IPS DF 6.9 (cell line): ENCODE data around the gene BRD1.

Experiments
- DNase-seq: peaks from one replicate; pipeline ENCODE4 v3.0.0-alpha.2; 2013; ENCODE audit warnings: low read depth, low spot score
- H3K27ac ChIP-seq: one replicate; pipeline ENCODE4 v1.5.1; 2013; ENCODE audit warnings: low read length, control low read depth
- H3K27me3 ChIP-seq: 2 replicates; pipeline ENCODE4 v1.6.1; 2013; ENCODE audit warnings: mild to moderate bottlenecking, low read length; ENCODE audit not compliant: control insufficient read depth, insufficient read depth
- H3K36me3 ChIP-seq: 2 replicates; pipeline ENCODE4 v1.6.1; 2013; ENCODE audit warnings: low read length; ENCODE audit not compliant: control insufficient read depth, insufficient read depth
- H3K4me1 ChIP-seq: 2 replicates; pipeline ENCODE4 v1.6.1; 2013; ENCODE audit warnings: low read length; ENCODE audit not compliant: control insufficient read depth, insufficient read depth
- H3K4me3 ChIP-seq: 2 replicates; pipeline ENCODE4 v1.5.1; 2013; ENCODE audit warnings: mild to moderate bottlenecking, low read length
- H3K9me3 ChIP-seq: 2 replicates; pipeline ENCODE4 v1.6.1; 2013; ENCODE audit warnings: low read length, inconsistent platforms; ENCODE audit not compliant: control insufficient read depth, insufficient read depth
- WGBS: extraction: QIAGEN DNeasy Blood & Tissue Kit; methylation state at CpG from one replicate; pipeline ENCODE4 v1.1.7; 2013; ENCODE audit warnings: mixed read lengths, missing lambda C conversion rate; ENCODE audit not compliant: insufficient read length, insufficient coverage; 5-methylcytosine and 5-hydroxymethylcytosine counted together

Gene BRD1

GRCh38 chr22:49736538-49736937 is 91.1 kb downstream of the BRD1 start:
- Histone ChIP-seq H3K9me3 (peaks cover 14% of the 10 kb centered on the region), H3K27me3 (no peaks in the 10 kb centered on the region), H3K27ac (no peak overlapping the region), H3K4me3 (no peak overlapping the region), H3K4me1 (no peaks in the 10 kb centered on the region), H3K36me3 (no peaks in the 10 kb centered on the region)
- no peak for DNase-seq
- WGBS, result no CpG with 5 or more reads among the region's 5 CpGs

DNA sequence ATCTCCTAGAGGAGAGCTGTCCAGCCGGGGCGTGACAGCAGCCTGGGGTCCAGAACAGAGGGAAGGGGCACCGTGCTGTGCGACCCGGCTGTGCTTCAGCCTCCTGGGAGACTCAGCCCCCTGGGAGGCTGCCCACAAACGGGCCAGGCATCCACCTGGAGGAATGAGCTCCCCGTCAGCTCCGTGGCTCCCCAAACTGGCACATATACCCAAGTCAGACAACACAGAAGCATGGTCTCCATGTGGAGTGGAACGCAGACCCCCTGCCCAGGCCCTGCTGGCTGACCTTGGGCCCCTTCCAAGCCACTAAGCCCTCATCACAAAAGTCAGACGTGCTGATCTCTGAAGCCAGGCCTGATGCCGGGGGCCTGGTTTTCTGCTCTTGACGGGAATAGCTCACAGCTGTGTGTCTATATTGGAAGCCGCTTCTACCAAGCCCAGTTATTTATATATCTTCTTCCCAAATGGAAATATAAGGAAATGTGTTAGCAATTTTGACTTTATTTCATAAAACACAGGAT is 91.7 kb downstream of the BRD1 start:
- no CpG with 5 or more reads among the region's 13 CpGs for WGBS
- no peak overlapping the region for H3K4me3 ChIP-seq
- H3K27ac ChIP-seq, result no peak overlapping the region
- H3K36me3 ChIP-seq, result no peaks in the 10 kb centered on the region
- no peaks in the 10 kb centered on the region for H3K4me1 ChIP-seq
- H3K9me3 ChIP-seq, result peaks cover 14% of the 10 kb centered on the region
- H3K27me3 ChIP-seq, result no peaks in the 10 kb centered on the region
- no peak for DNase-seq

GRCh38 chr22:49735411-49735900 is 92.2 kb downstream of the BRD1 start:
- H3K4me3 ChIP-seq, result no peak overlapping the region
- no peaks in the 10 kb centered on the region for H3K36me3 ChIP-seq
- no peak overlapping the region for H3K27ac ChIP-seq
- peaks cover 14% of the 10 kb centered on the region for H3K9me3 ChIP-seq
- no peaks in the 10 kb centered on the region for H3K4me1 ChIP-seq
- no peak for DNase-seq
- no CpG with 5 or more reads among the region's 16 CpGs for WGBS
- no peaks in the 10 kb centered on the region for H3K27me3 ChIP-seq

GRCh38 chr22:49734882-49735281 is 92.8 kb downstream of the BRD1 start:
- H3K36me3 ChIP-seq, result no peaks in the 10 kb centered on the region
- H3K9me3 ChIP-seq, result peaks cover 16% of the 10 kb centered on the region
- no peaks in the 10 kb centered on the region for H3K27me3 ChIP-seq
- no peaks in the 10 kb centered on the region for H3K4me1 ChIP-seq
- no peak overlapping the region for H3K27ac ChIP-seq
- no peak for DNase-seq
- H3K4me3 ChIP-seq, result no peak overlapping the region
- WGBS, result no CpG with 5 or more reads among the region's 12 CpGs

DNA sequence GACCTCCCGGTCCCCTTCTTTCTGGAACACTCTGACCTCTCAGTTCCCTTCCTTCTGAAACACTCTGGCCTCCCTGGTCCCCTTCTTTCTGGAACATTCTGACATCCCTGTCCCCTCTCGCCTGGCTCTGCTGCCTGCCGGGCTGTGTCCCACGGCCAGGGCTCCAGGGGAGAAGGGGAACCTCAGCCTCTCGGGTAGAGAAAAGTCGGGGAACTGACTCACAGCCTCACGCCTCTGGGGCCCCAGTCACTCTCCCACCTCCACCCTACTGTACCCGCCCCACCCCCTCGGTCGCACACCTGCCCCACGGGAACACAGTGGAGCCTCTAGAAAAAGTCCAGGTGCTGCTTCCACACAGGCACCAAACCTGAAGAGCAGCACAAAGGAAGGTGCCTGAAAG is 93.3 kb downstream of the BRD1 start:
- Histone ChIP-seq H3K27me3 (no peaks in the 10 kb centered on the region), H3K27ac (no peak overlapping the region), H3K9me3 (peaks cover 16% of the 10 kb centered on the region), H3K36me3 (no peaks in the 10 kb centered on the region), H3K4me1 (no peaks in the 10 kb centered on the region), H3K4me3 (no peak overlapping the region)
- WGBS, result no CpG with 5 or more reads among the region's 11 CpGs
- DNase-seq, result no peak

- H3K27ac ChIP-seq, result no peak overlapping the region
- no CpG with 5 or more reads among the region's 7 CpGs for WGBS
- no peak for DNase-seq
- H3K27me3 ChIP-seq, result no peaks in the 10 kb centered on the region
- no peaks in the 10 kb centered on the region; the same call in 1 of the 2 replicates for H3K4me1 ChIP-seq
- H3K4me3 ChIP-seq, result no peak overlapping the region
- H3K36me3 ChIP-seq, result no peaks in the 10 kb centered on the region
- H3K9me3 ChIP-seq, result peaks cover 15% of the 10 kb centered on the region
Observed at GRCh38 chr22:49733631-49734030, 94.0 kb downstream of the BRD1 start.

- Histone ChIP-seq H3K27me3 (no peaks in the 10 kb centered on the region), H3K27ac (no peak overlapping the region), H3K4me3 (no peak overlapping the region), H3K36me3 (no peaks in the 10 kb centered on the region), H3K4me1 (no peaks in the 10 kb centered on the region; the same call in 1 of the 2 replicates), H3K9me3 (peaks cover 25% of the 10 kb centered on the region)
- DNase-seq, result no peak
- no CpG with 5 or more reads among the region's 9 CpGs for WGBS
Observed at GRCh38 chr22:49730656-49731055, 97.0 kb downstream of the BRD1 start.

DNA sequence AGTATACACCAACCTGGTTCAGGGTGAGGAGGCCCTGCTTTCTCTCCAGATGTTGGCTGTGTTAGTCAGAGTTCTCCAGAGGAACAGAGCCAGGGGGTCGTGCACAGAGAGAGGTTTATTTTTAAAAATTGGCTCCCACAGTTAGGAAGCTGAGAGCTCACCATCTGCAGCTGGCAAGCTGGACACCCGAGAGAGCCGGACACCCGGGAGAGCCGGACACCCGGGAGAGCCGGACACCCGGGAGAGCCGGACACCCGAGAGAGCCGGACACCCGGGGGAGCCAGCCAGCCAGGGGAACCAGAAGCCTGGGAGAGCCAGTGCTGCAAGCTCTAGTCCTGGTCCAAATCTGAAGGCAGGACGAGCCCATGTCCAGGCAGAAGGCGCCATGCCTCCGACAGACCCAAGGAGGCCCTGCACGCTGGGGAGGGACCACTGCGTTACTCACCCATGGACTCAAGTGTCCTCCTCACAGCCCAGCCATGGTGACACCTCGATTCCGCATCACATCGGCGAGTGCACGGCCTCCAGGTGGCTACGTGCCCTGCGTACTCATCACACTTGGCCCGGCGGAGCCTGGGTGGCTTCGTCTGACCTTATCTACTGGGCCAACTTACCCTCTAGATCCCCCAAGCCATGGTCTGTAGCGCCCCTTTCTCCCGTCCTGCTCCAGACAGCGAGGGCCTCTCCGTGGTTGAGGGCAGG is 99.0 kb downstream of the BRD1 start:
- WGBS, result no CpG with 5 or more reads among the region's 31 CpGs
- Histone ChIP-seq H3K4me3 (no peak overlapping the region), H3K9me3 (peaks cover 20% of the 10 kb centered on the region)

DNA sequence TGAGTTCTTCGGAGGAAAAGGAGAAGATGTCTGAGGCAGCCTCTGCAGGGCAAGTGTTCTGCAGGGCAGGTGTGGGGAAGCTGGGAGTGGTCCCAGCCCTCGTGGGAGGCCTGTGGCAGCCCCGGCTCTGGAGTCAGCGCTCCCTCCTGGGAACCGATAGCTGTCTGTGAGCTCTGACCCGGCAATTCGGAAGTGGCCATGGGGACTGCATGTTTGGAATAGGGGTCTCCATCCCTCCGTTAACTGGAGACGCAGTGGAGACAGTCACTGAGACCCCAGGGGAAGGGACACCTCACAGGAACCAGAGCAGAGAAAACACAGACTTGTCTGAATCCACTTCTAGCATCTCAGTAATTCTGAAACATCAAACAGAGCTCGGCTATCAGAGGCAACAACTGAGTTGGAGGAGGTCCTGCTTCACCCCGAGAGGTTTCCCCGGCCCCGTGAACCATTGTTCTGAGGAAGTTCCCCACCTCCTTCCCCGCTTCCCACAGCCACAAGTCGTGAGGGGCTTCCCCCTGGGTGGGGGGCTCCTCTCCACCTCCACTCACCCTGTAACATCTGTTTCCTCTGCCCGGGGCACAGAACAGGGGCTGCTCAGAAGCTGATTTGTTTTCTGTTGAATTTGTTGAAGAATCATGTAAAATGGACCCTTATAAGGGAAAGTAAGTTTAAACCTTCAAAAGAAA is 99.6 kb downstream of the BRD1 start:
- Histone ChIP-seq H3K27ac (no peak overlapping the region), H3K9me3 (peaks cover 18% of the 10 kb centered on the region), H3K4me1 (no peaks in the 10 kb centered on the region; the same call in 1 of the 2 replicates), H3K36me3 (no peaks in the 10 kb centered on the region), H3K27me3 (no peaks in the 10 kb centered on the region), H3K4me3 (no peak overlapping the region)
- WGBS, result no CpG with 5 or more reads among the region's 16 CpGs
- DNase-seq, result no peak

More for the DNA sequence above, 99.0 kb downstream of the BRD1 start:
- DNase-seq, result no peak
- Histone ChIP-seq H3K27ac (no peak overlapping the region), H3K36me3 (no peaks in the 10 kb centered on the region), H3K27me3 (no peaks in the 10 kb centered on the region), H3K4me1 (no peaks in the 10 kb centered on the region; the same call in 1 of the 2 replicates)

GRCh38 chr22:49727191-49727880 is 100.3 kb downstream of the BRD1 start:
- no peak for DNase-seq
- Histone ChIP-seq H3K9me3 (peaks cover 18% of the 10 kb centered on the region), H3K4me1 (no peaks in the 10 kb centered on the region; the same call in 1 of the 2 replicates), H3K27me3 (no peaks in the 10 kb centered on the region), H3K4me3 (no peak overlapping the region), H3K36me3 (no peaks in the 10 kb centered on the region), H3K27ac (no peak overlapping the region)
- WGBS, result no CpG with 5 or more reads among the region's 27 CpGs
